ACC112 (cell line): ENCODE data around the gene PRRT4.
A peak's percentile ranks its signal among the peaks of the same experiment; 100 is the strongest.

Experiments
- H2AFZ ChIP-seq: fragments of 200-600 bp; sonication (generic); one replicate; pipeline ENCODE4 v1.6.0; 2017; ENCODE audit warnings: antibody characterized with exemption, low read length; ENCODE audit not compliant: unreplicated experiment
- H3K27ac ChIP-seq: fragments of 200-600 bp; sonication (generic); 2 replicates; pipeline ENCODE4 v1.5.1; 2014; ENCODE audit warnings: low read depth, mild to moderate bottlenecking, antibody characterized with exemption, low read length, moderate library complexity
- H3K27me3 ChIP-seq: fragments of 200-600 bp; sonication (generic); 2 replicates; pipeline ENCODE4 v1.6.1; 2014; ENCODE audit warnings: mild to moderate bottlenecking, antibody characterized with exemption, low read length, moderate library complexity, mixed read lengths; ENCODE audit not compliant: insufficient read depth
- H3K36me3 ChIP-seq: fragments of 200-600 bp; sonication (generic); 2 replicates; pipeline ENCODE4 v1.6.1; 2016; ENCODE audit warnings: mild to moderate bottlenecking, antibody characterized with exemption, low read length, moderate library complexity, mixed read lengths; ENCODE audit not compliant: insufficient read depth
- H3K4me1 ChIP-seq: fragments of 200-600 bp; sonication (generic); one replicate; pipeline ENCODE4 v1.6.1; 2016; ENCODE audit warnings: low read length, mixed read lengths; ENCODE audit not compliant: insufficient read depth, unreplicated experiment, control insufficient read depth
- H3K4me3 ChIP-seq: fragments of 200-600 bp; sonication (generic); 2 replicates; pipeline ENCODE4 v1.5.1; 2014; ENCODE audit warnings: mild to moderate bottlenecking, low read depth, low read length
- H3K79me2 ChIP-seq: fragments of 200-600 bp; sonication (generic); one replicate; pipeline ENCODE4 v1.6.0; 2016; ENCODE audit warnings: low read length; ENCODE audit not compliant: control insufficient read depth, unreplicated experiment, insufficient read depth

The PRRT4 gene

DNA sequence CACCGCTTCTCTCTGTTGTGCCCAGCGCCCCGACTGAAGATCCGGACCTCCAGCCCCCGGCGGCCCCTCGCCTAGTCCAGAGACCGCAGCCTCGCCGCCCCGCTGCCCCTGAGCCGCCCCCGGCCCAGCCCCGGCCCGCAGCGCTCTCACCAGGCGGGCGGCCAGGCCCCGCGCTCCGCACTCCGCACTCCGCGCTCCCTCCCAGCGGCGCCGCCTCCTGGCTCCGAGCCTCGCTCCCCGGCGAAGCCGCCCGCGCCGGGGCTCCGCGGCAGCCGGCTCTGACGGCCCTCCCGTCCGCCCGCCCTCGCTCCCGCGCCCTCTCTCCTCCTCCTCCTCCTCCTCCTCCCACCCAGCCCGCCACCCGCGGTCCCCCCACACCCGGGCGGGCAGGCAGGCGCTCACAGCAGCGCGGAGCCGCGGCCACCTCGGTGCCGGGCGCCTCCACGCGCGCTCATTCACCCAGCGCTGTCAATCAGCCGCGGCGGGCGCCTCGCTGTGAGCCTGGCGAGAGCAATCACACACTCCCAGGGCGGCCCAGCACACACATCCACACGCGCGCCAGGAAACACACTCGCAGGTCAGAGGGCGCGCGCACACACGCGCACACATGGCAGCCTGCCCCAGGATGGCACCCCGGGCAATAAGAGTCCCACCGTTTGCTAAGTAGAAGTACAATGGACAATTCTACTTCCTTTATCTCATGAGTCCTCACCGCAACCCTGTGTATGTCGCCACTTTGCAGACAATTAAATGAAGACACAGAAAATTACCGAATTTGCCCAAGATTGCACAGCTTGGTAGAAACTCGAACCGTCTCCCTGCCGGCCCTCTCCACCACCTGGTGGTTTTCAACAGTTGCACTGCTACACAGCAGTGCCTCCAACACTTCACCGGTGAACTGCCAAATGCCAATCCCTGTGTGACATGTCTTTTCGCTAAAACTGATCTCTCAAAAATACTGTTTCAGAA lies at the start of gene PRRT4:
Gene PRRT4 (minus strand): TSS at position 280 of the 969 bp plus-strand sequence.
- Histone ChIP-seq H2AFZ (peak within 1 kb of the TSS; percentile 43), H3K36me3 (no peaks in the 10 kb centered on the region), H3K4me3 (peak within 1 kb of the TSS; percentile 76), H3K4me1 (no peaks in the 10 kb centered on the region), H3K27ac (no peak within 1 kb of the TSS), H3K27me3 (peaks cover 67% of the 10 kb centered on the region), H3K79me2 (no peaks in the 10 kb centered on the region)

DNA sequence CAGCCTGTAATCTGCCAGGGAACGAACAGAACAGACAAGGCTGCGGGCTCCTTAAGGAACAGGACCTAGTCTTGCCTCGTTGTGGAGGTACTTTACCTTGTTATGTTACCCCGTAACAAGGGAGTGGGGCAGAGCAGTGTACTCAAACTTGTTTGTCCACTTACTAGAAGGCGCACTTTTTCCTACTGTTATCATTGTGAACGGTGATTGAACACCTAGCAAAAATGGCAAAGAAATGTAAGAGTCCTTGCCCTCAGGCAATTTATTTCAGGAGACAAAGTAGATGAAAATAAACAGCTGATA lies 48.9 kb upstream of the PRRT4 start:
- peaks cover 9% of the 10 kb centered on the region for H3K4me1 ChIP-seq
- peak overlapping the region; percentile 87 for H3K4me3 ChIP-seq
- H3K27ac ChIP-seq: no peak overlapping the region
- 0 out of 2 replicates have a peak, but pooled peaks cover 4% of the 10 kb centered on the region for H3K27me3 ChIP-seq
- H3K36me3 ChIP-seq: no peaks in the 10 kb centered on the region
- H3K79me2 ChIP-seq: no peaks in the 10 kb centered on the region
- H2AFZ ChIP-seq: peak overlapping the region; percentile 97

DNA sequence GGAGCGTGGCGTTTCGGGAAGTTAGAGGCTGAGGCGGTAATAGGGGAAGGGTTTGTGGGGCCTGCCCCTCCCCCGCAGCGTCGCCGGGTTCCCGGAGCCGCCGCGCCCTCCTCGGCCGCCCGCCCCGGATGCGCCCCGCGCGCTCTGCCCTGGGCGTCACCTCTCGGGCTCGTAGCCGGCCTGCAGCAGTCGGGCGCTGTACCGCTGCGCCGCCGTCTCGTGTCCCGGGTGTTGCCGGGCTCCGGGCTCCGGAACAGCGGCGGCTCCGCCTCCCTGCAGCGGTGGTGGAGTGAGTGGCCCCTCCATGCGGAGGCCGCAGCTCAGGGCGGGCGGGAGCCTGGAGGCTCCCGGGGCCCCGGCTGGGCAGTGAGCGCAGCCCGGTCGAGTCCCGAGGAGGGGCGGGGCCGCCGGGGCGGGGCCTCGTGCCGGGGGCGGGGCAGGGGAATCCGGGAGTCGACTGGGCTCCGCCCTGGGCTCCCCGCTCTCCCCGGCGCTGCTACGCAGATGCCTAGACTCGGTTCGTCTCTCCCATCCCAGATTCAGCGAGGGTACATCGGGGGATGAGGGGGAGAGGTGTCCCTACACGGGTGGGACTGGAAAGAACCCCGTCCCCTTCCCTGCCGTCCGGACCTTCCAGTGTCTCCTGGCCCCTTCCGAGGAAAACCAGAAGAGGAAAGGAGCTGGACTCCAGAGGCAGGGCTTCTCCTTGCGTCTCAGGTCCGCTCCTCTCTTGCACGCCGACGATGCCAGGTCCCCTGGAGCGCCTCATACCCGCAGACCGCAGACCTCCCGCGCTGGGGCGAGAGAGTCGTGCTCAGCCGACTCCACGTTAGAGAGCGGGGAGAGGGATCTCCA lies 48.3 kb upstream of the PRRT4 start, which contains the start of gene IMPDH1:
Gene IMPDH1 (minus strand): TSS at position 387 of the 855 bp plus-strand sequence. CDS start 81 bp downstream, at position 306.
- no peaks in the 10 kb centered on the region for H3K36me3 ChIP-seq
- H3K79me2 ChIP-seq: peaks cover 5% of the 10 kb centered on the region
- peaks cover 9% of the 10 kb centered on the region for H3K4me1 ChIP-seq
- peak within 1 kb of the TSS; percentile 97 for H2AFZ ChIP-seq
- H3K27ac ChIP-seq: no peak within 1 kb of the TSS
- 0 out of 2 replicates have a peak, but pooled peaks cover 4% of the 10 kb centered on the region for H3K27me3 ChIP-seq
- peak within 1 kb of the TSS; percentile 87 for H3K4me3 ChIP-seq

DNA sequence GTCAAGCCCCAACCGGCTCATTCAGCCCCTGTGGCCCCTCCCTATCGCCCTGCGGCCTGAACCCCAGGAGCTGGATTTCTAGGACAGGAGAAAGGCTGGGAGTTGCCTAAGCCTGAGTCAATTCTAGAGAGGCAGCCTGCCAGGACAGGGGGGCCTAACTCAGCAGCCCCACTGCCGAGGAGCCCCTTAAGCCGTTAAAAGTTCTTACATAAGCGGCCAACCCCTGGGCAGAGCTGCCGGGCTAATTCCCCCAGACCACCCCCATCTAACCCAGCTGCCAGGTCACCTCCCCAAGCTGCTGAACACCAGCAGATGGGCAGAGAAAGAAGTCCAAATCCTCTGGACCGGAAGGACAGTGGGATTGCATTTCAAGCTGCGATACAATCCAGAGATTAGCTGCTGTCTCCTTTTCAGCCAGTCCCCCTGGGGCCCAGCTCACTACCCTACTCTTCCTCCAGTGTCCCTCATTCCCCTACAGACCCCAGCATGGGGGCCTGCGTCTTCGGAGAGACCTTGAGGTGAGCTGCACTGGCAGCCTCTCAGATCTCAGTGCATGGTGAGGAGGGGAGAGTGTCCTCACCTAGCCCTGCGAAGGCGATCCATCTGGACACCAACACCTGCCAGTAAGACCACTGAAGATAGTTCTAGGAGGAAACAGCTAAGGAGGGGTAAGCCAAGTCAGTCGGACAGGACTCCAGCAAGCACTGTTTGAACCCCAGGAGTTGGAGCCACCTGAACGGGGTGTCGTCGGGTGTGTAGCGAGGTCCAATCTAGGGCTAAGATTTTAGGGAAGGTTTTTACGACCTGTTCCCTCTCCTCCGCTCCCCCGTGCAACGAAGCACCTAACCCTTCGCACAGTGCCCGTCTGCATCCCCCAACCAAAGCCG lies 47.5 kb upstream of the PRRT4 start:
- Histone ChIP-seq H2AFZ (peak overlapping the region; percentile 18), H3K36me3 (no peaks in the 10 kb centered on the region), H3K27me3 (0 out of 2 replicates have a peak, but pooled peaks cover 4% of the 10 kb centered on the region), H3K4me1 (peaks cover 17% of the 10 kb centered on the region), H3K27ac (no peak overlapping the region), H3K4me3 (peak overlapping the region; percentile 87), H3K79me2 (peaks cover 14% of the 10 kb centered on the region)

DNA sequence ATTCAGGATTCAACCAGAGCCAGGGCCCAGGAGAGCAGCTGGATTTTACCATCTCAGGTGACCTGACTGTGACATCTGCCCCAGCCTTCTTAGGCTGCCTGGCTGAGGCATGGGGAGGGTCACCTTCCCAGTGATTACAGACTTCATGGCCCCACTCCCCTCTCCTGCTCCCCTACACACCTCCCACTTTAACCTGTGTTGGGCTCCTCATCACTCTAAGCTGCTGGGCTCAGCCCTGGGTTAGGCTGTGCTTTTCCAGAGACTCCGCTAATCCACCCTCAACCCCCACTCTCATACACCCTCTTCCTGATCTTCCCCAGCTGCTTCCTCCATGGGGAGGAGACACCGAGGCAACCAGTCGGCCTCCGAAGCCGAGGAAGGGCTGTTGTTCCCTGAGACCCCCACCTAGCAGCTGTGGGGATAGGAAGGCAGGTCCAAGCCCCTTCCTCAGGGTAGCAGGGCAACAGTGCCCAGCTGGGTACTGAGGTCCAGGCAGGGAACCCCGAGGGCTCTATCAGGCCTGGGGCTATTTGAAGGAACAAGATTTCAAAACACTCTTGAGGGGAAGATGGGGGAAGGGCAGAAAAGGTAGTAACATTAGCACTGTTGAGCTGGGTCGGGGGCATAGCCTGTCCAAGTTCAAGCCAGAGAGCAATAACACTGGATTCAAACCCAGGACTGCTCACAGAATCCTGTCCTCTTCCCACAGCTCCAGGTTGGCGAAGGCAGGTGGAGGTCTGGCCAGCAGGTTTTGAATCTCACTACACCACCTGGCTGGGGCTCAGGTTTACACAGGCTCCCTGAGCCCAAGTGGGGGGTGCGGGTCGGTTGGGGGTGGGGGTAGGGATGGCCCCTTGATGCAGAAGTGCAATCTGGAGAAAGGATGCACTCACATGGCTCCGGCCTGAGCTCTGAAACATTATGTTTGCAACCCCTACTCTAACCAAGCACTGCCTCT lies 46.5 kb upstream of the PRRT4 start:
- Histone ChIP-seq H3K4me1 (peaks cover 18% of the 10 kb centered on the region), H3K79me2 (peaks cover 21% of the 10 kb centered on the region), H3K27me3 (no peaks in the 10 kb centered on the region), H2AFZ (no peak overlapping the region), H3K4me3 (no peak overlapping the region), H3K27ac (no peak overlapping the region), H3K36me3 (no peaks in the 10 kb centered on the region)

DNA sequence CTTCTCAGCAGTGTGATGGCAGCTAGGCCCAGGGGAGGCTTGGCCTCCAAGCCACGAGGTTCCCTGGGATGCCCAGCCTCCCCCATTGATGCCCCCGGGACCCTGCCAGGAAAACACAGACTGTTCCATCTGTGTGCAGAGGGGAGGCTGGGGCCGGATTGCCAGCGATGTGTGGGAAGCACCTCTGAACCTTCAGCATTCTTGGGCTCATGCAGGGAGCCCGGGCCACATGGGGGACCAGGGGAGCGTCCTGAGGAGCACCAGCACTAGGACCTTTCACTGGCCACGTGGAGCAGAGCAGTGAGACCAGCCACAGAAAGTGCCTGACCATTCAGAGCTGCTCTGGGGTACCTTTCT lies 45.7 kb upstream of the PRRT4 start:
- Histone ChIP-seq H3K4me1 (peaks cover 18% of the 10 kb centered on the region), H3K27me3 (no peaks in the 10 kb centered on the region), H3K36me3 (no peaks in the 10 kb centered on the region), H3K79me2 (peaks cover 25% of the 10 kb centered on the region), H3K4me3 (no peak overlapping the region), H2AFZ (no peak overlapping the region), H3K27ac (no peak overlapping the region)

- H3K4me1 ChIP-seq: peaks cover 18% of the 10 kb centered on the region
- no peak overlapping the region for H3K27ac ChIP-seq
- no peaks in the 10 kb centered on the region for H3K36me3 ChIP-seq
- peaks cover 25% of the 10 kb centered on the region for H3K79me2 ChIP-seq
- no peak overlapping the region for H2AFZ ChIP-seq
- no peaks in the 10 kb centered on the region for H3K27me3 ChIP-seq
- no peak overlapping the region; the same call in 1 of the 2 replicates for H3K4me3 ChIP-seq
These were observed 45.1 kb upstream of the PRRT4 start for GRCh38 chr7:128406314-128407232.

DNA sequence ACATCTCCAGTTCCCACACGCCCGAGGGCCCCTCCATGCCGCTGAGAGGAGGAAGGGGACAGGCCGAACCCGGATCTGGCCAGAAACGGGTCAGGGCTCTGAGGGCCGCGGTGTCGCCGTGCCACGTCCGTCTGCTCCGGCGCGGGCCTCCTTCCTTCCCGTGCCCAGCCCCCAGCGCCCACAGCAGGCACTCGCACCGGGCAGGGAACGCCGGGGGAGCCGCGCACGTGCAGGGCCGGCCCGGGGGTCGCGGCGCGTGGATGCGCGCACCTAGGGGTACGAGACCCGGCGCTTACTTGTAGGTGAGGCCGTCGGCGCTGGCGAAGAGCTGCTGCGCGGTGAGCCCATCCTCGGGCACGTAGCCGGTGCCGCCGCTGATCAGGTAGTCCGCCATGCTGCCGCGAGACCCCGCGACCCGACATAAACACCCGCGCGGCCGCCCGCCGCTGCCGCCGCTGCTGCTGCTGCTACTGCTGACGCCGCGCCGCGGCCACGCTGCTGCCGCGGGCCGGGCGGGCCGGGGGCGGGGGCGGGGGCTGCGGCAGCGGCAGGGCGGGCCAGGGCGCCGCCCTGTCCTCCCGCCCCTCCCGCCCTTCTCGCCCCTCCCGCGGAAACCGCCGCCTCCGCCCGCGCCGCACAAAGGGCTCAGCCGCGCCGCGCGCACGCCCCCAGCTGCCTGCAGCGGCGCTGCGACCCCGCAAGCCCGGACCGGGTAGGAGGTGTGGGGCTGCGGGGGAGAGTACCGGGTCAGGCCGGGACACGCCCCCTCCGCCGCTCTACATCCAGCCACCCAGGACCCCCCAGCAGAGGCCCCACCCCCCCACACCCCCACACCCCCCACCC lies 44.2 kb upstream of the PRRT4 start:
- Histone ChIP-seq H3K4me1 (peaks cover 18% of the 10 kb centered on the region), H2AFZ (peak overlapping the region; percentile 83), H3K79me2 (peaks cover 25% of the 10 kb centered on the region), H3K27ac (no peak overlapping the region), H3K27me3 (no peaks in the 10 kb centered on the region), H3K36me3 (peaks cover 4% of the 10 kb centered on the region; the same call in 1 of the 2 replicates), H3K4me3 (peak overlapping the region; percentile 93)
